GM21423 (cell line): ENCODE data around the gene HIP1R.

Source experiments
- ATAC-seq: cut with Tn5 transposase; IDR thresholded peaks from one replicate; pipeline ENCODE4 v1.9.1; 2021; ENCODE audit warnings: mild to moderate bottlenecking, moderate library complexity; ENCODE audit not compliant: unreplicated experiment

The HIP1R gene

DNA sequence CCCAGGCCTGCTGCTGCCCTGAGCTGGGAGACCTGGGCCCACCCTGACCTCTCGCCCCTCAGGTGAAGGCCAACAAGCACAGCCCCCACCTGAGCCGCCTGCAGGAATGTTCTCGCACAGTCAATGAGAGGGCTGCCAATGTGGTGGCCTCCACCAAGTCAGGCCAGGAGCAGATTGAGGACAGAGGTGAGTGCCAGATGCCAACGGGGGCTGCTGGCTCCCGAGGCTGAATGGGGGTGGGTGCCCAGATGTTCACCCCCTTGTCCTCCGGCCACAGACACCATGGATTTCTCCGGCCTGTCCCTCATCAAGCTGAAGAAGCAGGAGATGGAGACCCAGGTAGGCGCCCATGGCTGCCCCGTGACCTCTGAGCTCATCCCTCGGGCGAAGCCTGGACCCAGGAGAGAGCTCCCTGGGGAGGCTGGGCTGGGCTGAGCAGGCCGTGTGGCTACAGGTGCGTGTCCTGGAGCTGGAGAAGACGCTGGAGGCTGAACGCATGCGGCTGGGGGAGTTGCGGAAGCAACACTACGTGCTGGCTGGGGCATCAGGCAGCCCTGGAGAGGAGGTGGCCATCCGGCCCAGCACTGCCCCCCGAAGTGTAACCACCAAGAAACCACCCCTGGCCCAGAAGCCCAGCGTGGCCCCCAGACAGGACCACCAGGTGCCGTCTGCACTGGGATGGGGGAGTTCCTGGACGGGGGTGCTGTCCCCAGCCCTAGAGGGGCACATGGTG lies 25.8 kb downstream of the HIP1R start:
- no peak for ATAC-seq

- no peak for ATAC-seq
Observed at GRCh38 chr12:122861587-122861970, 26.3 kb downstream of the HIP1R start.

GRCh38 chr12:122862110-122862634 lies 26.9 kb downstream of the HIP1R start:
- ATAC-seq = no peak

GRCh38 chr12:122862872-122863701 lies 27.8 kb downstream of the HIP1R start:
- no peak for ATAC-seq

DNA sequence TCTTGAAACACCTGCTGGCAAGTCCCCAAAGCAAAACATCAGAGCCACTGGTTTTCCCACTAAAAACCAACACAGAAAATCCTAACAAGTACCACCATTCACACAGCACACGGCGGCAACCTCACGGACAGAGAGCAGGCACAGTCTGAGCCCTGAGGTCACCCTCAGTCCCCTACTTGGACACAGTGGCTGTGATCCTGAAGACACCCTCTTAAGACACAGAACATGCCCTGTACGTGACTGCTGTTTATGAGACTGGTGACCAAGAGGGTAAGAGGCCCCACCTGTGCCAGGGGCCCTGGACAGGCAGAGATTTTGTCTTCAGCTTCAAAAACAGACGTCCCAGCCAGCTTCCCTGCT lies 29.6 kb downstream of the HIP1R start:
- no peak for ATAC-seq

GRCh38 chr12:122865268-122866231 lies 30.3 kb downstream of the HIP1R start:
- no peak for ATAC-seq

- ATAC-seq = no peak
Observed at GRCh38 chr12:122866379-122866778, 31.1 kb downstream of the HIP1R start.

GRCh38 chr12:122866950-122867607 lies 31.8 kb downstream of the HIP1R start:
- ATAC-seq = no peak

GRCh38 chr12:122867691-122868461 lies 32.6 kb downstream of the HIP1R start:
- no peak for ATAC-seq

DNA sequence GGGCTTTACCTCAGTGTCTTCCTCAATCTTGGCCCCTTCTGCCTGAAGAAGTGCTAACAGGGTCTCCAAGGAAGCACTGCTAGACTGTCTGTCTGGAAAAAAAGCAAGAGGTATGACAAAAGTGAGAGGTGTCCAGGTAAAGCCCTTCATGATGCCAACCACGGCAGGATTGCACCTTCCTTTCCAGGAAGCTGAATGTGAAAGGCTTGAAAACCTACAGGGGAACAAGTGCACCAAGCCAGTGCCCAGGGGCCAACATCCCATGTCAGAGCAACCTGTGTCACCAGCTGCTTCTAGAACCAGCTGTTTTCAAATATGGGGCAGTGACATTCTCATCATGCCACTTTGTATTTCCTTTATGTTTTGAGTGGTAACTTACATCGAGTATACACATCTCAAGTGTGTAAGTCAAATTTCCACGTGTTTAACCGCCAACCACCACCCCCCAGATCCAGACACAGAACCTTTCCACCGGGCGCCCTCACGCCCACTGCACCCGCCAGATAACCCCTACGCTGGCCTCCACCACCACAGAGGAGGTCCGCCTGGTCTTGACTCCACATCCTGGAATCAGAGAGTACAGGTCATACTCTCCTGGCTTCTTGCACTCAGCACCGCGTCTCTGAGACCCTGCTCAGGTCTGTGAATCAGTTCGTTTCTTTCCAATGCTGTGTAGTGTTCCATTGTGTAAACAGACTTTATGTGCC lies 33.4 kb downstream of the HIP1R start:
- ATAC-seq = no peak

DNA sequence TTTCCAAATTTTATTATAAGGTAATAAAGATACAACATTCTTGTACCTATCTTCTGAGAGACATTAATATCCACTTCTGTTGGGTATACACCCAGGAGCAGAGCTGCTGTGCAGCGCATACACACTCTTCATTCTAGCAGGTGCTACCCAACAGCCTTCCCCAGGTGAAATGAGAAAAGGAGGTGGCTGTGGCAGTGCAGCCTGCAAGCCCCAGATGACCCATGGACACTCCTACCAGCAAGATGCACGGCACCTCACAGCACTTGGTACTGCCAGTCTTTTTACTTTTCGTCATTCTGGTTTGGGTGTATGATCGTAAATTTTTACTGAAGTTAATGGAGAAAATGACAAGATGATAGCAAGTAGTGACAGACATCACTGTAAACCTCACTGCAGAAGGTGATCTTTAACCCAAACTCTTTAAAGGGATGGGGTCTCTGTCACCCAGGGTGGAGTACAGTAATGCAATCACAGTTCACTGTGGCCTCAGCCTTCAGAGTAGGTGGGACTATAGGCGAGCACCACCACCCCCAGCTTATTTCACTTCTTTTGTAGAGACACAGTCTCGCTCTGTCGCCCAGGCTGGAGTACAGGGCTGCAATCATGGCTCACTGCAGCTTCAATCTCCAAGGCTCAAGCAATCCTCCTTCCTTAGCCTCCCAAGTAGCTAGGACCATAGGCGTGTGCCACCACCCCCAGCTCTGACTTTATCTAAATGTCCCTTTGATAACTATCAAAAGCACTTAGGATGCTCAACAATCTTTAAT lies 34.1 kb downstream of the HIP1R start:
- ATAC-seq = no peak

GRCh38 chr12:122870163-122870842 lies 35.0 kb downstream of the HIP1R start:
- ATAC-seq = no peak

GRCh38 chr12:122870867-122871664 lies 35.8 kb downstream of the HIP1R start:
- no peak for ATAC-seq

DNA sequence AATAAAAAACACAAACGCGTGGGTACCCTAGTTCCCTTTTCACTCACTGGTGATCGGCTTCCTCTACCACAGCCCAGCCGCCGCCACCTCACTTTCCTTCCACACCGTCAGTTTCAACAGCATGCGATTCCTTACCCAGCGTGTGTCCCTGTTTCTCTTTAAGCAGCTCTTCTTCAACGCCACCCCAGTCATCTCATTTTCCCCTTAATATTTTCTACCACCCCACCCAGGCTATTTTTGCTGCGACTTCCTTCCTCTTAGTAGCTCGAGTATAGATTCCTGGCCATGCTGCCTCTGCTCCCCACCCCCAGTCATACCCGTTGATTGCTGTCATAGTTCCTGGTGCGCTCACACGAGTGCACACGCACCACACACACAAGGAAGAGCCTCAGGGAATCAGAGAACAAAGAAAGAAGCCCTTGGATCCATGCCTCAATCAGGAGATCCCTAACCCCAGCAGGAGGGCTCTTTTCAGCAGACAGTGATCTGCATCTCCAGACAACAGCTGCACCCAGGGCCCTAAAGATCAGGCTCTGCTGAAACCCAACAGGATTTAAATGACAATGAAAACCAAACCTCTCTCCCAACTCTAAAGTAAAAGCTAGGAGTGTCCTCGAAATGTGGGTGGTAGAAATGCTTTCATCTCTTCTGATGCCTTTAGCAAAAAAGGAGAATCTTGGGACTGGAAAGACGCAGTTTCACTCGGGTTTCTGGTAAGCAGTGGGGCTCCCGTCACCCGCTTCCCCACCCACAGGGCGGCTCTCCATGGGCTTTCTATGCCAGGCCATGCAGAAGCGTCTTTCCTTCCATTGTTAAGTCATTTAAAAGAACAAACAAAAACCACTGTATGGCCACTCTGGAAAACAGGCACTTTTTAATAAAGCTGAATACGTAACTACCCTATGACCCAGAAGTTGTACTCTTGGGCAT lies 36.9 kb downstream of the HIP1R start:
- ATAC-seq = no peak

DNA sequence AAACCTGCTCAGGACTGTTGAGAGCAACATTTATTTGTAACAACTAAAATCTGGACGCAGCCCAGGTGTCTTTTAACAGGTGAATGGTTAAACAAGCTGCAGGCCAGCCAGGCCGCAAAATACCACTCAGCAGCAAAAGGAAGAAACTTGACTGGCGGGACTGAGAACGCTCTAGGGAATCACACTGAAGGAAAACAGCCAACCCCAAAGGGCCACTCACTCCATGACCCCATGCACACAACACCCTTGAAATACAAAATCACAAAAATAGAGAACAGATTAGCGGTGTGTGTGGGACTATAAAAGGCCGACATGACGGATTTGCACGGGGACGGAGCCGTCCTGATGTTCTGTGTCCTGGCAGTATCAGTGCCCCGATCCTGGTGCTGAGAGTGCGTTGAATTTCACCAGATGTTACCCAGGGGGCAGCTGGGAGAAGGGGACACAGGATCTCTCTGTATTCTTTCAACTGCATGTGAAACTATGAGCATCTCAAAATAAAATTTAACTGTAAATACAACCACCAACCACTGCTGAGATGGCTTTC lies 37.6 kb downstream of the HIP1R start:
- no peak for ATAC-seq

DNA sequence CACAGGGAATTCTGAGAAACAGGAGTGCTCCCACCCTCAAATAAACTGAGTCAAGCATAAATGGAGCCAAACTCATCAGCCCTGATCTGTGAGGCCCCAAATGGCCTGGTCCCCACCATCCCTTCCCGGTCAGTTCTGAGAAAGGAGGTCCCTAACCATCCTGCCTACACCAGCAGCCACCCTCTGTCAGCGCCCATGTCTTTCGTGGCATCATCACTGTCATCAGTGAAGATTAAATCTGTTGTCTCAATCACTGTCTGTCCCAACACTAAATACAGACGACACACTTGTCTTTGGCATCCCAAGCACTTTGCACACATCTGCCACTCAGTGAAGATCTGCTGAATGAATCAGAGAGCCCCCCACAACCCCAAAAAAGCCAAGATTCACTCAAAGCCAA lies 38.3 kb downstream of the HIP1R start:
- ATAC-seq = no peak
